HG02642 (cell line): ENCODE data around the gene OR10G4.
"Not testable (repeated sequence)": the region's sequence is repeated elsewhere in the genome, so short reads cannot be mapped to it uniquely, and the experiment has no call there.

ENCODE experiments used
- ATAC-seq: cut with Tn5 transposase; IDR thresholded peaks from one replicate; pipeline ENCODE4 v1.9.1; 2021; ENCODE audit warnings: mild to moderate bottlenecking; ENCODE audit not compliant: unreplicated experiment, poor library complexity

OR10G4 gene, protein sequence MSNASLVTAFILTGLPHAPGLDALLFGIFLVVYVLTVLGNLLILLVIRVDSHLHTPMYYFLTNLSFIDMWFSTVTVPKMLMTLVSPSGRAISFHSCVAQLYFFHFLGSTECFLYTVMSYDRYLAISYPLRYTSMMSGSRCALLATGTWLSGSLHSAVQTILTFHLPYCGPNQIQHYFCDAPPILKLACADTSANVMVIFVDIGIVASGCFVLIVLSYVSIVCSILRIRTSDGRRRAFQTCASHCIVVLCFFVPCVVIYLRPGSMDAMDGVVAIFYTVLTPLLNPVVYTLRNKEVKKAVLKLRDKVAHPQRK

DNA sequence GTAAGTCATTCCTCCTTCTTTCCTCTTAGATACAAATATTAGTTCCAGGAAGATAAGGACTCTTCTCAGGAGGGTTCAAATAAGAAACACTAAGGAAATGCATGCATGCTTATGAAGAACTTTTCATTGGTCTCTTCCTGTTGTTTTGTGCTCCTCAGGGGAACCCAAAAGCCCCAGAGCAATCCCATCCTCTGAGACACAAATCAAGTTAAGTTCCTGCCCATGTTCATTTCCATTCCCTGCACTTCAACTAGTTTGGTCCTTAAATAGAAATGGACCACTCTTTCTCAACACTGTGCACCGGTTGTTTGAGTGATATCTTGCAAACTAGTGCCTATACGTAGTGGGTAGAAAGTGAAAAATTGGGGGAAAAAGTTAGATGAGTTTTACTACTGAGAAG lies at the start of gene OR10G4:
Gene OR10G4, plus strand, starts transcription at position 301 of the 400 bp plus-strand sequence. CDS start 2,578 bp downstream, outside the sequence.
- ATAC-seq, result no peak

GRCh38 chr11:123973816-123974215 lies 39.0 kb upstream of the OR10G4 start:
- no peak for ATAC-seq

- ATAC-seq, result no peak
Measured at GRCh38 chr11:123976770-123977560, 35.8 kb upstream of the OR10G4 start.

- no peak for ATAC-seq
Measured at GRCh38 chr11:123977731-123978347, 35.0 kb upstream of the OR10G4 start, which contains the start of gene OR10S1. Gene OR10S1, minus strand, starts transcription at chr11:123977781. Its CDS starts 117 bp downstream, at chr11:123977664.

- ATAC-seq, result no peak
Measured at GRCh38 chr11:123979311-123979710, 33.5 kb upstream of the OR10G4 start.

- ATAC-seq, result no peak
Measured at GRCh38 chr11:123995119-123995518, 17.7 kb upstream of the OR10G4 start, which contains the start of gene OR10G6. Gene OR10G6, minus strand, starts transcription at chr11:123995161. Its CDS starts 0 bp downstream, at chr11:123995161.

- ATAC-seq, result not testable (repeated sequence)
Measured at GRCh38 chr11:124015837-124016236, 3.0 kb downstream of the OR10G4 start.

- ATAC-seq, result no peak
Measured at GRCh38 chr11:124026498-124026897, 13.7 kb downstream of the OR10G4 start, which contains the start of gene OR10G8. Gene OR10G8, plus strand, starts transcription at chr11:124026798. Its CDS starts 2,825 bp downstream, at chr11:124029623.

DNA sequence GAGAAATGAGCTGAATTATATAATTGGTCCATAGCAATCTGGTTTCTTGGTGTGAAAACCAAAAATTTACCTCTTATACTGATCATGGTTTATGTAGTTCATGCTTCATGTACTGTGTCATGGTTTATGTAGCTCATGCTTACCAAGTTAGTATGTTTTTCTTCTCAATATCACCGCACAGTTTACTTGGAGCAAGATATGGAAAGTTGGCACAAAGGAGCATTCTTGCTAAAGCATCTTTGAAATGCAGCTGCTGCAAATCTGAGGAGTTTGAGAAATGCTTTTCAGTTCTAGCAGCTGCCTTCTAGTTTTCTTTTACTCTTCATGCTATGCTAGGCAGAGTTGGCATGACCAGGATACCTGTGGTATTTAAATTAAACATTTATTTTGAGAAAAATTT lies 23.9 kb downstream of the OR10G4 start:
- ATAC-seq, result no peak

DNA sequence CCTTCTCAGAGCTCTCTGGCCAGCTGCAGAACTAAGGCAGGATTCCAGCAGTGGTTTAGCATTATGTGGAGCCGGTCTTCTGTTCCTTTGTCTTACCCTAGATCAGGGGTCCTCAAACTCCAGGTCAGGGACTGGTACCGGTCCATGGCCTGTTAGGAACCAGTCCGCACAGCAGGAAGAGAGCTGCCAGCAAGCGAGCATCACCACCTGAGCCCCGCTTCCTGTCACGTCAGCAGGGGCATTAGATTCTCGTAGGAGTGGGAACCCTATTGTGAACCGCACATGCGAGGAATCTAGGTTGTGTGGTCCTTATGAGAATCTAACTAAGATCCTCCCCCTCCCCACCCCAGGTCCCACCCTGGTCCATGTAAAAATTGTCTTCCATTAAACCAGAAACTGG lies 26.8 kb downstream of the OR10G4 start:
- no peak for ATAC-seq

- ATAC-seq, result no peak
Measured at GRCh38 chr11:124041254-124041653, 28.5 kb downstream of the OR10G4 start, which contains the start of gene OR10G7. Gene OR10G7, minus strand, starts transcription at chr11:124041325. Its CDS starts 2,324 bp downstream, at chr11:124039001.

DNA sequence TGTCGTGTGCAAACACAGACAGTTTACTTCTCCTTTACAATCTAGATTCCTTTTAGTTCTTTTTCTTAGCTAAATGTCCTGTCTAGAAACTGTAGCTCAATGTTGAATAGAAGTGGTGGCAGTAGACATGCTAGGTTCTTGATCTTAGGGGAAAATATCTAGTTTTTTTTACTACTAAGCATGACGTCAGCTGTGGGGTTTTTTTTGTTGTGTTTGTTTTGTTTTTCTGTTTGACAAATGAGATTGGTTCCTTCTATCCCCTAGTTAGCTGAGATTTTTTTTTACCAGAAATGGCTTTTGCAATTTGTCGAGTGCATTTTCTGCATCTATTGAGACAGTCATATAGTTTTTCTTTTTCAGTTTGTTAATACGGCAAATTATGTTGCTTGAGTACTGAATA lies 30.6 kb downstream of the OR10G4 start:
- no peak for ATAC-seq

DNA sequence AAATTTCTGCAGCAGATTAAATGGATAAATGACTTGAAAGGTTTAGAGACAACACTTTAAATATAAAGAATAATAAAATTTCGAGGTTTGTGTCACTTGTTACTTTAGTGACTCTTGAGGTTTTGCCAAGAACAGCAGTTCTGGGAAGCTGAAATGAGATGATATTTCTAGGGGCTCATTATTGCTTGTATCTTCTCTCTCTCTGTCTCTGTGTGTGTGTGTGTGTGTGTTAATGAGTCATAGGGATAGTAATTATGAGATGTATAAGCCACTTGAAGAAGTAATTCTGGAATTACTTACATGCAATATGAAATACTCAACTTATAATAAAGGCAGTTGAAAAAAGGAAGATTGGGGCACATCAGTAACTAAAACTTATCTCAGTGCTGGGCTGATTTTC lies 38.0 kb downstream of the OR10G4 start:
- no peak for ATAC-seq

- ATAC-seq, result no peak
Measured at GRCh38 chr11:124052966-124053365, 40.2 kb downstream of the OR10G4 start.
